NCI-H2107 (cell line): ENCODE measurements around the gene SYNJ1.
"Not testable (repeated sequence)": the region's sequence is repeated elsewhere in the genome, so short reads cannot be mapped to it uniquely, and the experiment has no call there.

Experiments used
- DNase-seq: peaks from one replicate; lab custom pipeline; 2025; lab: John Stamatoyannopoulos, UW

Gene SYNJ1, protein sequence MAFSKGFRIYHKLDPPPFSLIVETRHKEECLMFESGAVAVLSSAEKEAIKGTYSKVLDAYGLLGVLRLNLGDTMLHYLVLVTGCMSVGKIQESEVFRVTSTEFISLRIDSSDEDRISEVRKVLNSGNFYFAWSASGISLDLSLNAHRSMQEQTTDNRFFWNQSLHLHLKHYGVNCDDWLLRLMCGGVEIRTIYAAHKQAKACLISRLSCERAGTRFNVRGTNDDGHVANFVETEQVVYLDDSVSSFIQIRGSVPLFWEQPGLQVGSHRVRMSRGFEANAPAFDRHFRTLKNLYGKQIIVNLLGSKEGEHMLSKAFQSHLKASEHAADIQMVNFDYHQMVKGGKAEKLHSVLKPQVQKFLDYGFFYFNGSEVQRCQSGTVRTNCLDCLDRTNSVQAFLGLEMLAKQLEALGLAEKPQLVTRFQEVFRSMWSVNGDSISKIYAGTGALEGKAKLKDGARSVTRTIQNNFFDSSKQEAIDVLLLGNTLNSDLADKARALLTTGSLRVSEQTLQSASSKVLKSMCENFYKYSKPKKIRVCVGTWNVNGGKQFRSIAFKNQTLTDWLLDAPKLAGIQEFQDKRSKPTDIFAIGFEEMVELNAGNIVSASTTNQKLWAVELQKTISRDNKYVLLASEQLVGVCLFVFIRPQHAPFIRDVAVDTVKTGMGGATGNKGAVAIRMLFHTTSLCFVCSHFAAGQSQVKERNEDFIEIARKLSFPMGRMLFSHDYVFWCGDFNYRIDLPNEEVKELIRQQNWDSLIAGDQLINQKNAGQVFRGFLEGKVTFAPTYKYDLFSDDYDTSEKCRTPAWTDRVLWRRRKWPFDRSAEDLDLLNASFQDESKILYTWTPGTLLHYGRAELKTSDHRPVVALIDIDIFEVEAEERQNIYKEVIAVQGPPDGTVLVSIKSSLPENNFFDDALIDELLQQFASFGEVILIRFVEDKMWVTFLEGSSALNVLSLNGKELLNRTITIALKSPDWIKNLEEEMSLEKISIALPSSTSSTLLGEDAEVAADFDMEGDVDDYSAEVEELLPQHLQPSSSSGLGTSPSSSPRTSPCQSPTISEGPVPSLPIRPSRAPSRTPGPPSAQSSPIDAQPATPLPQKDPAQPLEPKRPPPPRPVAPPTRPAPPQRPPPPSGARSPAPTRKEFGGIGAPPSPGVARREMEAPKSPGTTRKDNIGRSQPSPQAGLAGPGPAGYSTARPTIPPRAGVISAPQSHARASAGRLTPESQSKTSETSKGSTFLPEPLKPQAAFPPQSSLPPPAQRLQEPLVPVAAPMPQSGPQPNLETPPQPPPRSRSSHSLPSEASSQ (N-terminal part only)

DNA sequence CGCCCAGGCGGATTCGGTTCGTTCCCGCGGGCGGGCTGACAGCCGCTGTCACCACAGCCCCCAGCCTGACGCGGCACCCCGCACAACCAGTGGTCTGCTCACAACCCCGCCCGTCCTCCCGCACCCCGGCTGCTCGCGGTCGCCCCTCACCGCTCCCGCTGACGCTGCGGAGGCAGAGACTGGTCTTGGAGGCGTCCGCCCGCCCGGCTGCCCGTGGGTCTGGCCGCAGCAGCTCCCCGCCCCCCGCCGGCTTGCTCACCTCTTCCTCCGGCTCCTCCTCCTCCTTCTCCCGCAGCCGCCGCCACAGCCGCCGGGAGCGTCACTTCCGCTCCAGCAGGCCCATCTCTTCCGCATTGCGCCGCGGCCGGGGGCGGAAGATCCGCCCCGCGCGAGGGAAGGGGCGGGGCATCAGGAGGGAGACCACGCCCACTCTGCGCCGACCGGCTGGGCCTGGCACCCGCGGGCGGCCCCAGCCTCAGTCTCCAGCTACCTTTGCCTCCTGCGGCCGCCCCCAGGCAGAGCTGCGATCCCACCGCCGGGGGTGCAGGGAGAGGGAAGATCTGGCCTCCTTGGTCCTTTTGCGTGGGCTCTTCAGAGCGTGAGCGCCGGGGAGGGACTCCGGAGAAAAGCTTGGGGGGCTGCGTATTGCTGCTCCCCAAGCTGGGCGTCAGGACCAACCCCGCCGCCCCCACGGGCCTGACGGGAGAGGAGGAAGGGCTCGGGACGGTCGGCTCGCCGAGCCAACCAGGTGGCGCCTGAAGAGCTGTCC, at the start of gene SYNJ1:
TSS of gene SYNJ1 (minus strand) at position 327 of the 769 bp plus-strand sequence. CDS start 1,118 bp downstream, outside the sequence.
- peak; percentile 97 for DNase-seq

DNA sequence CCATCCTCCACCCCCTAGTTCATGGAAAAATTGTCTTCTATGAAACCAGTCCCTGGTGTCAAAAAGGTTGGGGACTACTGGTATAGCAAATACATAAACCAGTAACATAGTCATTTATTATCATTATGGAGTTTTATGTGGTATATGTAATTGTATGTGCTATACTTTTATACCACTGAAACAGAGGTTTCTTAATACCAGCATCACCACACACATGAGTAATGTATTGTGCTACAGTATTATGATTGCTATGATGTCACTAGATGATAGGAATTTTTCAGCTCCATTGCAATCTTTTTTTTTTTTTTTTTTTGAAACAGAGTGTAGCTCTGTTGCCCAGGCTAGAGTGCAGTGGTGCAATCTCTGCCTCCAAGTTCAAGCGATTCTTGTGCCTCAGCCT, 49.5 kb upstream of the SYNJ1 start:
- no peak for DNase-seq

DNA sequence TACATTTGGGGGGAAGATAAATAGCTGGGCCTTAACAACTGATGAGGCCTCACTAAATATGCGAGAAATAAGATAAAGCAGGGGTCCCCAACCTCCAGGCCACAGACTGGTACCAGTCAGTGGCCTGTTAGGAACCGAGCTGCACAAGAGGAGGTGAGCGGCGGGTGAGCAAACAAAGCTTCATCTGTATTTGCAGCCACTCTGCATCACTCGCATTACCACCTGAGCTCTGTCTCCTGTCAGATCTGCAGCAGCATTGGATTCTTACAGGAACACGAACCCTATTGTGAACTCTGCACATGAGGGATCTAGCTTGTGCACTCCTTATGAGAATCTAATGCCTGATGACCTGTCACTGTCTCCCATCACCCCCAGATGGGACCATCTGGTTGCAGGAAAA, 48.9 kb upstream of the SYNJ1 start:
- no peak for DNase-seq

DNA sequence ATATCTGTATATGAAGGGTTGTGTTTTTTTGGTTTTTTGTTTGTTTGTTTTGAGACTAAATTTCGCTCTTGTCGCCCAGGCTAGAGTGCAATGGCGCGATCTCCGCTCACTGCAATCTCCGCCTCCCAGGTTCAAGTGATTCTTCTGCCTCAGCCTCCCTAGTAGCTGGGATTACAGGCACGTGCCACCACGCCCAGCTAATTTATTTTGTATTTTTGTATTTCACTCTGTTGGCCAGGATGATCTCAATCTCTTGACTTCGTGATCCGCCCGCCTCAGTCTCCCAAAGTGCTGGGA, 45.2 kb upstream of the SYNJ1 start:
- DNase-seq = not testable (repeated sequence)

DNA sequence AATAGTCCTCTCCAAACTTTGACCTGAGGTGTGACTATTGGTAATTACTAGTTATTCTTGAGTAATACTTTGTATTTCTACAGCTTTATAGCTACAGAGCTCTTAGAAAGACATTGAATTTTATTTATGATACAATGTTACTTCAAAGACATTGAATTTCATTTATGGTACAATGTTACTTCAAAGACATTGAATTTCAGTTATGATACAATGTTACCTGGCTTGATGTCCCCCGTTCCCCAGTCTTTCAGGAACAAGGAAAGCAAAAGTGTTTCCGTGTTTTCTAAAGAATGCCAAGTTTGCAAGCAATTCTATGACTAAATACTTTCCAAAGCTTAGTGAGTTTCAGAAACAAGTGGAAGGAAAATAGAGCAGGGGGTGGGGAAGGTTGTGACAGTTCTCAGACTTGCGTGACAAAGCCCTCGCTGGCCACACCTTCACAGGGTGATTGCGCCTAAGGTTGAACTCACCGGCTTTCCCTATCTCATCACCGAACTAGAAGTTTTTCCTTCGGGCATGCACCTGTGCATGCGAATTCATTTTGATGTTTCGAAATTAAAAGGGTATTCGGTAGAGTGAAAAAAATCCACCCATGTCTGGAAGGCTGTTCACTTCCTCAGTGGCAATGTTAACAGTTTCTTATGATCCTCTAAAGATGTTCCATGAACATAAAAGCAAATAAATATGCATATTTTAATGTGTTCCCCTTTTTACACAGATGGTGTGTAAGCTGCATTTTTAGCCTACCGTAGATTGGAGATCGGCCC, 44.7 kb upstream of the SYNJ1 start:
- no peak for DNase-seq

DNA sequence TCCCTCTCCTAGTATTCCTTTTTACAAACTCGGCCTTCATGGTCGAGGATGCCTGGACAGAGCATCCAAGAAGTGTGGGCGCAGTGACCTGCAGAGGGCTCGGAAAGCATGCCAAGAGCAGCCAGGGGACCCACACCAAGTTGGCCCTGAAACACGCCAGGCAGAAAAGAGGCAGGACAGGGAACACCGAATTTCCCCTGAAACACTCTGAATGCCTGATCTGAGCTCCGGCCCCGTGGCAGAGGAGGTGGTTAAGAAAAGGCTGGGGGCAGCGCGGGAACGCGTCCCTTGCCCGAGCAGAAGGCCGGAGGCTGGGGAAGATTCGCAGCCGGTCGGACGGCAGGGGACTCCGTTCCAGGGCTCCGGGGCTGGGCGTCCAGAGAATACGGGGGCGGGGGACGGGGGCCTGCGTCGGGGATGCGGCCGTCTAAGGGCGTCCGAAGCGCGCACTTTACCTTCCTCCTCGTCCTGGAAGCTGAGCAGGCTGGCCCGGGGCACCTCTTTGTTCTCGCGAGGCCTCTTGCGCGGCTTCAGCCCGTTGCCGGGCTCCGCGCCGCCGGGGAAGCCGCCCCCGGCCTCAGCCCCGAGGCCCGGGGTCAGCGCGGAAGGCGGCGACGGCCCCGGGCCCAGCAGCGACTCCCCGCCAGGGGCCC, 43.2 kb upstream of the SYNJ1 start:
- peak; percentile 34 for DNase-seq

DNA sequence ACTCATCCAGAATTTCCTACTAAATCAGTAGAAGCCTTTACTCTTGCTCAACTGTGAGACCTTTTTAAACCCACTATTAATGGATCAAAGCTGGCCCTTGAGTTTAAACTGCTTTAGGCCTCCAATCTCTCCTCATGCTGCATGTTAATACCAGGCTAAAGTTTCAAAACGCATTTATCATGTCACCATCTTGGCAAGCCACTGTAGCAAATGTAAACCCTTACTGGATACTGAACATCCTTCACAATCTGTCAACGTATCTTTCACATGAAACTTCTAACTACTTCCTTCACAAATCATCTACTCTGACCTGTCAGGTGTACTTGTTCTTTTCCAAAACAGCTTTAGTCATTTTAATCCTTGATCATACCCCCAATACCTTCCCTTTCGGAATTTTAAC, 40.7 kb upstream of the SYNJ1 start:
- no peak for DNase-seq

DNA sequence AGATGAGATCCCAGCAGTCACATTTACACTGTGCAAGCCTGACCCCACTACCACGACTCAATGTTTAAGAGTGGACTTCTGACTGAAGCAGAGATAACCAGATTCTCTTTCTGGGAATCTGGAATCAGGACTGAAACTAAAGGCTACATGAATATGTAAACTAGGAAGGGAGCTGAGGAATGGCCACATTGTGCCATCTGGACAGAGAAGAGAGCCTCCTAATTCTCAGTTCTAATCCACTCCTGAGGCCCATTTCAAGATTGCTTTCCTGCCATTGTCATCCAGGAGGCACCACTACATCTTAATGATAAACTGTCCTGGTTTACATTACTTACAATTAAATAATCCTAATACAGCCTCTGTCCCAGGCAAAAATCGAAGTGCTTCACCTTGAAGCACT, 37.2 kb upstream of the SYNJ1 start:
- DNase-seq = no peak

DNA sequence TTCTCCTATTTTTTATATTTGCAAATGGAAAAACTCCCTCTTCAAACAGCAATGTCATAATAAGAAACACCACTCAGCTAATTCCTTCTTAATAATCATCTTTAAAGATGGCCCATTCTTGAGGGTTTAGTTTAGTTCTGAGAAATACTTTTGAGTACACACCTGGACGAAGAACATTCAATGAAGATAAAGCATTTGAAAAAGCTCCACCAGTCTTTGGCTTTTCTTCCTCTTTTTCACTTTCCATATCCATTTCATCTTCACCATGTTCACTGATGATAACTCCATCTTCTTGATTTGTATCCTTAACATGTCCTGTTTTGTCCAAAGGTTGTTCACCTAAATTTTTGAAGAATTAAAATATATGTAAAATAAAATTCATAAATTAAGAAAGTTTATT, 36.4 kb upstream of the SYNJ1 start:
- no peak for DNase-seq

DNA sequence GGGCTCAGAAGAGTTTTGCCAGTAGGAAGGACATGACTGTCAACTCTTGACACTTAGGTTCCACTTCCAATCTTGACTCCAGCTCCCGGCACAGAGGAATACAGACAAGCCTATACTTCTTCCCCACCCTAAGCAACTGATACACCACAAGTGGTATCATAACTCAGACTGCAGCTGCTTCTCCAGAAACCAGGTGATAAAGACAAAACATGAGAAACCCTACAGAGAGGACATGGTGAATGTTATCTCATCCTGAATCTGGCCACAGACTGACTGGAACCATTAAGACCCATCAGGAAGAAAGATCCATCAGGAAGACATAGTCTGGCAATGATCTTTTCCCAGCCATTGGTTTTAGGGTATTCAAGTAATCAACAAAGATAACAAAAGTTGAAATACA, 30.0 kb upstream of the SYNJ1 start:
- no peak for DNase-seq

DNA sequence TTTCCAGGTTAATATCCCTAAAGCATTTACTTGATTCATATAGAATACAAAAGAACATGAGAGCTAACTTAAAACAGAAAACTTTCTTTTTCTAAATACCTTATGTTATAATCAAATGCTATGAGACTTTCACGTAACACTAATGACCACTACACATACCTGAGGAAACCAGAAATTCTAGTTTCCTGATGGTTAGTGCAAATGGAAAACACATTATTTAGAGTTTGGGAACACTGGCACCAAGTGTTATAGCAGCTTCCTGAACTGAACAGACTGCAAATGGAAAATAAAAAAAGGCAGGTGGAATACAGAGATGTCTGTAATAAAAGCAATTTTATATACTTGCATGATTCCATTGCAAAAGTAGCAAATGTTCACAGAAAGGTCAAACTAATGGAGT, 28.3 kb upstream of the SYNJ1 start:
- no peak for DNase-seq

DNA sequence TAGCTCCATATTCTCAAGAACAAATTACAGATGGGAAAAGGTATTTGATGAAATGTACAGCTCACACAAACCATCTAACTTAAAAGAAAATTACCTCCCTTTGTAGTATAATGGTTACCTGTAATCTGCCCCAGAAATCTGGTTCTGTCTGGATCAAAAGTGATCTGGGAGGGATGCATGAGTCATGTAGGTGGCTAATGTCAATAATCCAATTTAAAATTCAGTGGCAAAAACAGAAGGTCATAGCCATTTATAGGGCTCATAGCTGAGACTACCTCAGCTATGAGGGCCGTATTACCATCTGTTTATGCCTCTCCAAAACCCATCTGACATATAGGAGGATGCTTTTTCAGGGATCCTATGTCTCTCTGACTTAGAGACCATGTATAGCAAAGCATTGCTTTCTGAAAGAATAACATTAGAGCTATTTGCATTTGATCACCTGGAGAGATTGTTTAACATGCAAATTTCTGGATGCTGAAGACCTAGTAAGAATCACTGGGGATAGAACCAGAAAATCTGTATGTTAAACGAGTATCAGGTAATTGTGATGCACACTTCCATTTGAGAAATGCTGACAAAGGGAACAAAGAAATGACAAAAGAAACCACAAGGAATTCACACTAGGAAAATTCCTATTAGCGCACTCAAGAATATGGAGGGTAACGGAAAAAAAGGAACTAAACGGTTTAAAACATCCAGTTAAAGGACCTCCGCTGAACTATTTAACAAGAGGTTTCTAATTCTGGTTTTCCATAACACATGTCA, 26.2 kb upstream of the SYNJ1 start:
- DNase-seq = no peak

DNA sequence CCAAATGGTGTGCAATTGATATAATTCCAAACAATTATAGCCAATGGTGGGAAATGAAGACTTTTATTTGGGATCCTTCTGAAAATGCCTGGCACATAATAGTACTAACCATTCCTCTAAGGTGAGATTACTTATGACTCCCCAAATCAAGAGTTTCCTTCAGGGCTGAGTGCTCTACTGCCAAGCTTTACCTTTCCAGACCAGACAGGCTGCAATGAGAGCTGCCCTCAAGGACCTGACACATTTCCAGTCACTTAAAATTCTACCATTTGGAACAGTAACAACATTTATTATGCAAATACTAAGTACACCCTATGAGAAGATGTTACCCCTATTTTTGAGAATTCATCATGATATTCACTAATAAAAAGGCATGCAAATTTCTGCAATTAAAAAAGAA, 22.6 kb upstream of the SYNJ1 start:
- DNase-seq = no peak

DNA sequence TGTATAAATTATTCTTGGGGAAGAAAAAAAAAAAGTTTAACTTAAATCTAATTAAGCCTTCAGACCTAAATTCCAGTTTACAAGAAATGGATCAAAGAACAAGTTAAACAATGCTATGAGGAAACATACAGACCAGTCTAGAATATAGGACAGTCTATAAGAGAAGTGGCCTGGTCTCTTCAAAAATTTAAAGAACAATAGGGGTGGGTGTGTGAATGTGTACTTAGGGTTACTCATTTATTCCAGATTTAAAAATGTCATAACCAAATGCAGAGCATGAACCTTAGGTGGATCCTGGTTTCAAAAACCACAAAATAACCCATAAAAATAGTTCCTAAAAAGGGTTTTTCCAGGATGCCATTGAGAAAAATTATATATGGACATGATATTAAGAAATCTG, 21.8 kb upstream of the SYNJ1 start:
- DNase-seq = no peak

DNA sequence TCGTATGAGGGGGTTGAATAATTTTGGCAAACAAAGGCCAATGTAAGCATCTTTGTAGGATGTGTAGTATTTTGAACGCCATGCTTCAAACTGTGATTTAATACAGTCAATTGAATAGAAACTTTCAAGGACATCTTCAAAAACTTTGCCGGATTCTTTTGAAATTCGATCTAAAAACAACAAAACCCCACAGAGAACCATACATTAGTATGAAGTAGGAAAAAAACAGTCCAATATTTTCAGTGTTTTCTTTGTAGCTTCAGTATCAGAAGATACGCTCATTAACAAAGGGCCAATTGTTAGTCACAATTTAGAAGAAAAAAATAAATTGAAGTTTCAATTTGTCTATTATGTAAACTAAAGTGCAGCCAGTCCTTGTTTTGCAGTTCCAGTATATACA, 20.7 kb upstream of the SYNJ1 start:
- no peak for DNase-seq

DNA sequence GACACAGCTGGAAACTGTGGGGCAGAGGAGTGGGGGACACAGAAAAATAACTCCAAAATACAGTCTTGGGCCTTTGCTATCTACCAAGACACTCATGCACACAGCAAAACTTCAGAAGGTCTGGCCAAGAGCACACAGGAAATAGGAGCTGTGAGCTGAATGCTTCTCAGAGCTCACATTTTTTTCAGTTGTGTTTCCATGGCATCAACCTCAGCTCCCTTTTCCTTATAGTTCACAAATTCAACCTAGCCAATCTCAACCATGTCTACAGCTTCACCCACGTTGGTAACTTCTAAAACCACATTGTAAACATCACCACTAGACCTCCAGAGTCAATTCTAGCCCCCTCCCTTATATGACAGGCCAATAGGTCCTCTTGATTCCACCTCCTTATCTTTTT, 19.6 kb upstream of the SYNJ1 start:
- DNase-seq = no peak

DNA sequence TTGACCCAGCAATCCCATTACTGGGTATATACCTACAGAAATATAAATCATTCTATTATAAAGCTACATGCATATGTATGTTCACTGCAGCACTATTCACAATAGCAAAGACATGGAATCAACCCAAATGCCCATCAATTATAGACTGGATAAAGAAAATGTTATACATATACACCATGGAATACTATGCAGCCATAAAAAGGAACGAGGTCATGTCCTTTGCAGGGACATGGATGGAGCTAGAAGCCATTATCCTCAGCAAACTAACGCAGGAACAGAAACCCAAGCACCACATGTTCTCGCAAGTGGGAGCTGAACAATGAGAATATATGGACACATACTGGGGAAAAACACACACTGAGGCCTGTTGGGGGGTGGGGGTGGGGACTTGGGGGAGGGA, 18.9 kb upstream of the SYNJ1 start:
- DNase-seq = not testable (repeated sequence)

DNA sequence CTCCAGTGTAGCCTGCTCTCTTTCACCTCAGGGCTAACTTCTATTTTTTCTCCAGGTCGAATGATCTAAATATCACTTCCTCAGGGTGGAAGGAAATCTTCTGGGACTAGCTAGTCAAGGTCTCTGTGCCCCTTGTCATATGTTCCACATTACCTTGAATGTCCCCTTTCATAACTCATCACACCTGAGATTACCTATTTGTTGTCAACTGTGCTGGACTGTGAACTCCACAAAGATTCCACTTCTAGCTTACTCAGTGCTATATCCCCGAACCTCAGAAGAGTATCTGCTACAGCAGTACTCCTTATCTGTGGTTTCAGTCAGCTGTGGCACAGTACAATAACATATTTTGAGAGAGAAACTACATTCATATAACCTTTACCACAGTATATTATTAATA, 14.6 kb upstream of the SYNJ1 start:
- no peak for DNase-seq

DNA sequence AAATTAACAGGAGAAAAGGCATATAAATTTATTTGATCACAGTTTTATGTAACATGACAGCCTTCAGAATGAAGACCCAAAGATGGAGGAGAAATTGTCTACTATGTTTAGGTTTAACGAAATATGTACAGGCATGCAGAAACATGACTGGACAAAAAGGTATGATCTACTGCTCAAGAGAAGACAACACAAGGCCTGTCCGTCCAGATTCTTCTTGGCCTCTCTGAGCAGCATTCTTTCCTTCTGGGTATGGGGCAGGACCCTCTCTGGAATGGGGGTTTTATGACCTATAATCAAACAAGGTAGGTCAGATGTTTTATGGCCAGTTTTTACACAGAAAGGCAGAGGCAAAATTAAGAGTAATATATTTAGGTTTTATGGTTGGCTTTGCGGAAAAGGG, 13.5 kb upstream of the SYNJ1 start:
- DNase-seq = no peak

DNA sequence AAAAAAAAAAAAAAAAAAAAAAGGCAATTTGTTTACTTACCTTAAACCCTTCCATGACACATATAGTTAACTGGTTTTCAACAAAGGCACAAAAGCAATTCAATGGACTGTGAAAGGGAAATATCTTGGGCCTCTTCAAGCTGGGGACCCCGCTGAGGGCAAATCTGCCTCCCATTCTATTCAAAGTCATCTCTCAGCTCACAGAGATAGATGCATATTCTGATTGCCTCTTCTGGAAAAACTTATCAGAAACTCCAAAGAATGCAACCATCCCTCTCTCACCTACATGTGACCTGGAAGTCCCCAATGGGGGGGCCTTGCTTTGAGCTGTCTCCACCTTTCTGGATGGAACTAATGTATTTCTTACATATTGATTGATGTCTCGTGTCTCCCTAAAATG, 12.1 kb upstream of the SYNJ1 start:
- no peak for DNase-seq
